Right ventricle myocardium superior (tissue), 1 donor: ENCODE data around the gene SLC28A3. TPM values are rescaled to one million over a fixed set of nuclear protein-coding genes. Genes with fewer than 3 reads are reported as not detected.

ENCODE experiments used
- ATAC-seq: fragments of 200-7000 bp; cut with Tn5 transposase; one replicate; pipeline ENCODE4 v1.9.1; 2020; ENCODE audit warnings: mild to moderate bottlenecking; ENCODE audit not compliant: poor library complexity
- DNase-seq: peaks from one replicate; pipeline ENCODE4 v3.0.0-alpha.2; 2020
- intact Hi-C: fragments of 100-400 bp; cut with DNase I; formaldehyde crosslinking; loops from one replicate; pipeline ENCODE4 v1.11.2; 2022
- total RNA-seq: library from RNA; stranded (reverse); fragmentation: NEBNext Ultra II Directional; extraction: Animal tissue kit (Norgen Biotek cat#: 25700); gene quantifications from one replicate; pipeline ENCODE4 v1.2.1, GENCODE V29; 2021
- donor health status: DM: no; HTN: yes; CAD: no; lungs with severe emphysema.

The SLC28A3 gene
- total RNA-seq, 1 donor from 2014 or later, result 0.24 TPM

DNA sequence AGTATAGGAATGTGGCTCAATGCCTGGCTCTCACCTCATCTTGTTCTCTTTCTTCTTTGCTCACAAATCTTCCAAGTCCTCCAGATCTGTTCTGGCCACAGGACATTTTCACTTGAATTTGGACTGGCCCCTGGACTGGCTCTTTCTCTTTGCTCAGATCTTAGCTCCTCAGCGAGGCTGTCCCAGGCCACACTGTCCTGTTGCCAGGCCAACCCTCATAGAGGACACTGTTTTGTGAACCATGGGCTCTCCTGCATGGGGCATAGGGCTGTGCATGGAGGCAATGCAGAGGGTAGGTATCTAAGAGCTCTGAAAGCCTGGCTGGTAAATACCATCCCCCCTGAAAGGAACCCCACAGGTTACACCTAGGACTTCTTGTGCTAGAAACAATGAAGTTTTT is 13.5 kb upstream of the SLC28A3 start:
- intact Hi-C loops, result no loop called here
- DNase-seq (no peak), ATAC-seq (peak; percentile 73)

DNA sequence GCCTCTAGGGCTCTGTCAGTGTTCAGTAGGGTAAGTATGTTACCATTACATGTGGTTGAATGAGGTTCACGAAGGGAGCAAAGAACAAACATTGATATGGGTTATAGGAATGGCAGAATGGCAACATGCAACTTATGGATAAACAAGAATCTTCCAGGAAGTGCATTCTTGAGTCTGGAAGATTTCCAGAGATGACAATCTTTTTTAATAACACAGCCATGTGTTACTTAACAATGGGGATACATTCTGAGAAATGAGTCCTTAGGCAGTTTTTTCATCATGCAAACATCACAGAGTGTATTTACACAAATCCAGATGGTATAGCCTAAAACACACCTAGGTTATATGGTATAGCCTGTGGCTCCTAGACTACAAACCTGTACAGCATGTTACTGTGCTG is 9.1 kb upstream of the SLC28A3 start:
- intact Hi-C loops, result no loop called here
- ATAC-seq (no peak), DNase-seq (no peak)

DNA sequence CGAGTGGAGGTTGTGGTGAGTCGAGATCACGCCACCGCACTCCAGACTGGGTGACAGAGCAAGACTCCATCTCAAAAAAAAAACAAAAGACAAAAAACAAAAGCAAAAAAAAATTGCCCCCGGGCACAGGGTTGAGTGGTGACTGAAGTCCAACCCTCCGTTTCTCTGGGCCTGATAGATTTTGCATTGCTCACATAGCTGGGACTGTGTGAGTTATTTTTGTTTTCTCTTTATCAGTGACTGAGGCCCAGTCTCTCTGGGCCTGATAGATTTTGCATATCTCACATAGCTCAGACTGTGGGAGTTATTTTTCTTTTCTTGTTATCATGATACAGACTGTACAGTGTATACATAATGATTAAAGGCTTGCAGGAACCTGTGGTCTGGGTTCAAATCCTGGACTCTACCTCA is 2.6 kb upstream of the SLC28A3 start:
- DNase-seq (no peak), ATAC-seq (peak; percentile 77)
- intact Hi-C loops, result no loop called here

DNA sequence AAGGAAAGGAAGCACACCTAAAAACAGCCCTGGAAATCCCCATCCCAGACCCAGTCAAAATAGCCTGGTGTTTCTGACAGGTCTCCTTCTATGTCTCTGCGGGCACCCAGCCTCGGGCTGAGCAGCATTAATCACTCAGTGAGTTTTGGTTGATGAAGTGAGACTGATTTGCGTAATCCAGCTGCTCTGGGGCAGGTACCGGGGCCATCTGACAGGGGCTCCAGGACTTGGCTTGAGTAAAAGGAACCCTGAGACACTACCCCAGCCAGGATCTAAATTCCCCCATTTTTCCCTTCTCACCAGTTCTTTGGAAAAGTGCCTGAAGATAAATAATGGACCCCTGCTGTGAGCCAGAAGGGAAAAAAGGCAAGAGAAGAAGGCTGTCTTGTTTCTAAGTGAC is 596 bp downstream of the SLC28A3 start:
- DNase-seq (peak; percentile 65), ATAC-seq (peak; percentile 80)
- intact Hi-C loops, result no loop called here

DNA sequence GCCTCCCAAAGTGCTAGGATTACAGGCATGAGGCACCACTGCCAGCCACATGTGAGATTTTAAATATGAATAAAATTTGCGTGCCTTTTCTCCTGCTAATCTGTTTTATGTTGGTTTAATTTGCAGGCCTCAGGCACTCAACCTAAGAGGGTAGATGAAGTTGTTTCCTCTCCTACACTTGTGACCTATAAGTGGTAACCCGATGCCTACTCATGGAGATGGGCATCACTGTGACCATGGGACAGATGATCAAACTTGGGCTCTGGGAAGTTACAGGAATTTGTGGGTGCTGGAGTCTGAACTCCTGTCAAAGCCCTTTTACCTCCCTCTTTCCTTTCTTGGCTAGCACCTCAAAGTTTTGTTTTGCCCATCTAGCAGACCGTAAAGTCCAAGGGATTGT is 1.1 kb downstream of the SLC28A3 start:
- ATAC-seq, result peak; percentile 28
- no peak for DNase-seq
- intact Hi-C loops, result no loop called here

DNA sequence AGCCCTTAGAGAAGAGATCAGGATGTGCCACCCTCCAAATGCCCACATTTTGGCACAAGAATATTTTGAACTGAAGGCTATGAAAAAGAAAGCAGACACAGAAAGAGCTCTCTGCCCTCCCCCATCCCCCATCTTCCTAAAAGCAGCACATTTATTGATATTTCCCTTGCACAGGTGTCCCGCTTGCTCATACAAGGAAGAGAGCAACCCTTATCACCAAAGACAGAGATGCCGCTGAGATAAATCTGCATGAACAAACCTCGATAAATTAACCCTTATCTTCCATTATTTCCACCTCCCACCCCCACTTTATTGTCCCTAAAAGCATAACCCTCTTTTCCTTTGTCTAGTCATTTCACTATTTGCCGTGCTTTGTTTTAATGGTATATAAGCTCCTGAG is 1.8 kb downstream of the SLC28A3 start:
- ATAC-seq, result no peak
- DNase-seq, result no peak
- intact Hi-C loops, result no loop called here

DNA sequence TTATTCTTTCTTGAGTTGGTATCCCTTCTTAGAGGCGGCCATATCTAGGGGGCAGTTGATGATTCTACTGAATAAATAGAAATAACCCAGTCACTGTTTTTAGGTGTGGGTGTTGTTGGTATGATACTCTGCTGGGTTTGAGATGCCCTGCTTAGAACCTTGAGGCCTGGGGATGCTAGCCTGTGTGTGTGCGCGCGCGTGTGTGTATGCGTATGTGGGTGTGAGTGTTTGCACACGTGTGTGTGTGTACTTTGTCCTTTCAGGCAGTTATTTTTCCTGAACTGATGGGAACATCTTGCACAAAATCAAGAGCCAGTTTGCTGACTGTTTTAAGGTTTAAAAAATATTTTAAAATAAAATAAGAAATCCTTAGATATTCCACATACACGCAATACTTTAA is 3.3 kb downstream of the SLC28A3 start:
- ATAC-seq (no peak), DNase-seq (no peak)
- intact Hi-C loops, result no loop called here

DNA sequence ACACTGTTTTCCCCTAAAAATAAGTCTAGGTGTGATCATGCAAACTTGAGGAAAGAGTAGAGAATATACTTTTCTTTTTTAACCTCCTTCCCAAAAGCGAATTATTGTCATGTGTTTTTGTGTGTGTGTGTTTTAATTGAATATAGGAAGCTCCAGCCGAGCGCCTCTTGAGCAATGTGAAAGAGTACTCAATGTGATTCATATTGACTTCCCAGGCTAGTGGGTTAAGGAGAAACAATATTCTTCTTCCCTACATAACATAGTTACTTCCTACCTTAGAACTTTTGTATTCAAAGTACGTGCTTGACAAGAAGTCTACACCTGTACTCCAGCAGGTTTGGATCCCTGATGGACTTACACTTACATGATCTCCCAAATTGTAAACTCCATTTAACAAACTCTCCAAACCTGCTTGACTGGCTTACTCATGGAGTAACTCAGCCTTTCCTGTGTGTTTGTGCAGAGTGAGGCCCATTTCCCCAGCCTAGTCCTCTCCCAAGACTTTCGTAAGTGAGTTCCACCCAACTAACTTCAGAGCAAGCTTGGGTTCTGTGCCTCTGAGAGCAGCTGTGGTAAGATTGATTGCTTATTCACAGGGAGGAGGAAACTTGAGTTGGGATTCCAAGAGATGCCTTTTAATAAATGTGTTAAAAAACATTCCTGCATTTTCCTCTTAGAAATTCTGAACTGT is 9.3 kb downstream of the SLC28A3 start:
- intact Hi-C loops, result no loop called here
- DNase-seq, result no peak
- ATAC-seq, result no peak

DNA sequence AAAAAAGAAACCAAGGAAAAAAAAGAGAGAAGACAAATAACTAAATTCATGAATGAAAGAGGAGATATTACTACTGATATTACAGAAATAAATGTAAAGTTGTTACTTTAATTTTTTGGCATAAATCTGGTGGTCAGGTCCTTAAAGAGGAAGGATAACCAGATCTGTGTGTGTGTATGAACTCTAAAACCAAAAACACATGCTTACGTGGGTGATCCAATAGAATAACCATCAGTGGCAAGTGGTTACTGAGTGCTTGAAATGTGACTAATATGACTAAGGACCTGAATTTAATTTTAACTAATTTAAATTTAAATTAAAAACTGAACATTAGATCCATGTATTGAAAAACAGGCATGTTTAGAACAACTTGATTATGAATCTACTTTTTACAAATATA is 10.3 kb downstream of the SLC28A3 start:
- ATAC-seq (no peak), DNase-seq (no peak)
- intact Hi-C loops, result no loop called here

DNA sequence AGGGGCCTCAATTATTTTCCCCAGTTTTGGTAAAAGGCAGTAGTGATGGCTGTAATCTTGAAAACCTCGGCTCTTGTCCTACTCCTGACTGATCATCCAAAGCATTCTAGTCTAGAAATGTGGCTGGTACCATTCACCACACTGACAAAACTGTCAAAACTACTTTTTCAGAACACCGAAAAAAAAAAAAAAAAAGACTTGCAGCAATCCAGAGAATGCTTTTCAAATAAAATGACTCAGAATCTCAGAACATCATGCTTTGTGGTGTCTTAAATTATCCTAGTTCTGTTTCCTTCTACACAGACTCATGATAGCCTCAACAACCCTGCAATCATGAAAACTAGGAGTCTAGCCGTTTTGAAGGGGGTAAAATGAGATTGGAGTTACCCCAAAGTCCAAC is 13.4 kb downstream of the SLC28A3 start:
- no peak for DNase-seq
- intact Hi-C loops, result no loop called here

DNA sequence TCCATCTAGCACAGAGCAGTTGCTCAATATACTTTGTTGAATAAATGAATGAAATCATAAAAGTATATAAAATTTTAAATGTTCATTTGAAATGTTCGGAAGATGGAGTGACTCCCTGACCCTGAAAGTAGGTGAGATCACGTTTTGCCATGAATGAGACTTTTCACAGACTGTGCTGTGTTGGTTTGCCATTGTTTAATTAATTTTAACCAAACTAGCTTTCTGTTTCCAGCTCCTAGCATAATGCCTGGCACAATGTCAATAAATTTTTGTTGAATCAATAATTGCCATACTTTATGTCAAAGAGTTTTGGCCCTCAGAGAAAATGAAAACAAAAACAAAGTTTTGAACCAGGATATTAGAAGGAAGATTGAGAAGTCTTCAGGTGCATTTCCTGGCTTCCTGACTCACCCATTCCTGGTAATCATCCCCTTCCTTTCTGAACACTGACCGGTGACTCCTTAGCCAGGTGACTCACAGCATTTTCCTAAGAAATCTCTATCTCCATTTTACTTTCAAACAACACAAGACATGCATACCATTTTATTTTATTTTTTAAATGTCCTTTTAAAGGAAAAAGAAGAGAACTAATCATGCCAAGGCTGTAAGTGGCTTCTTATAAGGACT is 15.1 kb downstream of the SLC28A3 start:
- no peak for ATAC-seq
- intact Hi-C loops, result no loop called here

More for the DNA sequence above, 13.4 kb downstream of the SLC28A3 start:
- ATAC-seq, result no peak

DNA sequence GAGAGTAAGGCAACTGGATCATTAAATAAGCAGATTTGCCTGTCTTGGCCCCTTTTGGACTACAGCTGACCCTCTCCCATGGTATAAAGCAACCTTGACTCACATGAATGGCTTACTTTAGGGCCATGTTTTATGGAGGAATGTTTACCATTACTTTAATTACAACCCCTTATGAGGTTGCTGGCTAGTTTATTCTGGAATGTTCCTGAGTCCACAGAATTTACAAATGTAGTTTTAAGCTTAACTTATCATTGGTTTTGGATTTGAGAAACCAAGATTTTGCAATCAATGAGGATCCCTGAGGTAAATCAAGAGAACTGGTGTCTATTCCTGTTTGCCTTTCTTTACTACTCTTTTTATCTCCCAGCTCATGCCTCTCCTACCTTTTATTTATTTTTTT is 15.7 kb downstream of the SLC28A3 start:
- intact Hi-C loops, result no loop called here
- ATAC-seq (no peak), DNase-seq (no peak)

More for the DNA sequence above, 15.1 kb downstream of the SLC28A3 start:
- no peak for DNase-seq

DNA sequence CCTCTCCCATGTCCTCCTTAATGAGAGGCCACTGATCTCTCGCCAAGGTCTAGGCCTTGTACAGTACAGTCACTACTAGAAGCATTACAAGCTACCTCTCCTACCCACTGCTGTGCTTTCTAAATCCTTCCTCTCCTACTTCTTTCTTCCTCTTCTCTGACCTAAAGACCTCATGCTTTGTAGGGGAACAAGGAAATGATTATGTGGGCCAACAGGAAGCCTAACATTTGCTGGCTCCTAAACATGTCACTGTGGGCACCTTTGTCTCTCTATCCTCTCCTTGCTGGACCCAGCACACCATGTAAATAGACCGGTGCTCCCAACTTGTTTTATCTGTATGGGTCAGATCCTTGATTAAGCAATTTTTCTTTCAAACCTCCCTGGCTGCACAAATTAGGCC is 16.7 kb downstream of the SLC28A3 start:
- intact Hi-C loops, result no loop called here
- peak; percentile 39 for ATAC-seq
- DNase-seq, result no peak

DNA sequence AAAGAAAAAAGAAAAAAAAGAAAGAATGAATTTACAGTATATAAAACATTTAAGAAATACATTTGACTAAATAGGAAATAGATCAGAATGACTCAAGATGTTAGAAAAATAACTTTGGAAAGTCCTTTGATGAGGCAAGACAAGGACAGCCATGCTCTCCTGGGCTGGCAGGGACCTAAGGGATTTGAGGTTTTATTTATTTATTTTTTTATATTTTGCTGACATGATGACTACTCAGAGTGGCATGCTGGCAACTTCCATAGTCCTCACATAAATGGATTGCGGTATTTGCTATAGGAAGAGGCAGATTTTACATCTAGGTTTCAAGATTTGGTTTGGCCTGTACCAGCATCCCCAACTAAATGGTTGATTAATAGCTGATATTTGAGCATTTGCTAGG is 17.7 kb downstream of the SLC28A3 start:
- no peak for ATAC-seq
- DNase-seq, result no peak
- intact Hi-C loops, result no loop called here

DNA sequence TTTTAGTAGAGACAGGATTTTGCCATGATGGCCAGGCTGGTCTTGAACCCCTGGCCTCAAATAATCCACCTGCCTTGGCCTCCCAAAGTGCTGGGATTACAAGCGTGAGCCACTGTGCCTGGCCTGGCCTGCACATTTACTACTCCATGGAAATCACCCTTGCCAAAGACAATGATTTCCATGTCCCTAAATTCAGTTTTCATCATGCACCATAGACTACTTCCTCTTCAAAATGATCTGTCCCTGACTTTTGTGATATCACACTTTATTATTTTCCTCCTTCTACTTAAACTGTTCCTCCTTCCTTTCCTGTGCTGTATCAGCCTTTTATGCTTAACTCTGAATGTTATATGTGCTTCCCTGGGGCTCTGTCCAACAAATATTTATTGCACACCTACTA is 20.3 kb downstream of the SLC28A3 start:
- ATAC-seq (no peak), DNase-seq (no peak)
- intact Hi-C loops, result no loop called here

DNA sequence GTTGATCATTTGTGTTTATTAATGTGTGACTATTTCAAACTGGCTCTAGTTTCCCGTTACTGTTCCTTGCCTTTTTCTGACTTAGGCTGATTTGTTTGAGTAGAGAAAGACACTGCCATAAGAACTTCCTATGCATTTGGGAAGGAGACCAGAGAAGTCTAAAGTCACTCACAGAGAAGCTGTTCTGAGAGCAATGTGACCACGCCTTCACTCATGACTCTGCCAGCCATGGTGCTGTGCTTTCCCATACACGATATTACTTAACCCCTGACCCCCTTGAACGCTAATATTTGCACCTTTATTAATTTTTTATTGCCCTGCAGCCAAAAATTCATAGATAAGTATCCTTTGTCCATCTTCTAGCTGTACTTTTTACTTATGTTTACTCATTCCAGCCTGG is 20.9 kb downstream of the SLC28A3 start:
- no peak for DNase-seq
- intact Hi-C loops, result loop anchor here (5.0 kb wide), 1 partner anchor 382 kb away; no protein-coding TSS in a partner anchor
- no peak for ATAC-seq

DNA sequence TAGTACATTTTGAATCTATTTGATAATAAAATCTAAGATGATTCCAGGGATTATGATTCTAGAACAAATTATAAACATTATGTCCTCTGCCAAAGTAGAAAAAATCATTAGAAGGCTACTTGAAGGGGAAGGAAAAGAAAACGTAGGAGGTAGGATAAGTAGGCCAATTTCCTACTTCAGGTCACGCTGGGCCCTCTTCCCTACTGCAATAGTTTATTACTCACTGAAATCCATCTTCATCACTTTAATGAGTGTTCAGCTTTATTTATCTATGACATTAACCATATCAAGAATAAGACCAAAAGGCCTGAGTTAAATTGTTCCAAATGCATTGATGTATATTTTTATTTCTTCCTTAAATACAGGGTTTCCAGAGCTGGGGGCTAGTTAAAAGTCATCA is 21.6 kb downstream of the SLC28A3 start:
- DNase-seq (no peak), ATAC-seq (no peak)
- intact Hi-C loops, result loop anchor here (5.0 kb wide), 1 partner anchor 382 kb away; no protein-coding TSS in a partner anchor

DNA sequence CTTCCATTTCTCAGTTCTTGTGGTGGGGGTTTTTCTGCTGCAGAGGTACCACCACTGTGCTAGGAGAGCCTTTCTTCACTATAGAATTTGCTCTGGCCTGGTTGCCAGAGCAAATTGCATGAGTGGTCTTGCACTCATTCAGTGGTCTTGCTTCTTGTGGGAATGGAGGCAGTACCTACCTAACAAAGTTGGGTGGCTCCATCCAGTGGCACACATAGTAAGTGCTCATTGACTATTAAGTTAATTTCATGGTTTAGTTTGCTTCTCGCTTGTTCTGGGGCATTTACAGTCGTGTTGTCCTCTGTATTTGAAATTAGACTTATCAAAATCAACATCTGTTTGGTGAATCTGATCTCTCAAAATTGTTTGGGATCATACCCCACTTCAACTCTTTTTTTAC is 23.0 kb downstream of the SLC28A3 start:
- DNase-seq (no peak), ATAC-seq (no peak)
- intact Hi-C loops, result loop anchor here (5.0 kb wide), 1 partner anchor 380 kb away; no protein-coding TSS in a partner anchor

DNA sequence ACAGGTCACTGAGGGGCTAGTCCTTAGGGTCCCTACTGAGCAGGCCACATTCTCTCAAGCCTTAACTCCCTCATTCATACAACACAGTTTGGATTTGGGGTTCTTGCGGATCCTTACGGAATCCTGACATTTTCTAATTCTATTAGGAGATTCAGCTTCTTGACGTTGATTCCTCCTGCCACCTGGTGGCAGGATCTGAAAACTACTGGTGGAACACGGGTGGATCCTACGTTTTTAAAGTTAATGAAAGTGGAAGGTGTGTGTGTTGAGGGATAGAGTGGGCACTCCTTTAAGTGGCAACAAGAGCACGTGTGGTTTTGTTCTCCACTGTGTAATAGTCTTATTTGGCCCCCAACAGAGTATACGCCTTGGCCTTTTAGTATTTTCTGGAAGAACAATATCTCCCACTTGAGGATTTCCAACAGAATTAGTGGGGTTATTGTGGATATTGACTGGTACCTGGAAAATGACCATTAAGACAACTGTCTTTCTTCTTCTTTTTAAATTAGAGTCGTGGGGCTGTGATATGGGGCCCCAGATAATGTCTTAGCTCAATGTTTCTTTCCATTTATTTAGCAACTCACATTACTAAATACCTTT is 25.2 kb downstream of the SLC28A3 start:
- DNase-seq, result peak; percentile 58
- peak; percentile 74 for ATAC-seq
- intact Hi-C loops, result loop anchor here (5.0 kb wide), 1 partner anchor 378 kb away; no protein-coding TSS in a partner anchor

DNA sequence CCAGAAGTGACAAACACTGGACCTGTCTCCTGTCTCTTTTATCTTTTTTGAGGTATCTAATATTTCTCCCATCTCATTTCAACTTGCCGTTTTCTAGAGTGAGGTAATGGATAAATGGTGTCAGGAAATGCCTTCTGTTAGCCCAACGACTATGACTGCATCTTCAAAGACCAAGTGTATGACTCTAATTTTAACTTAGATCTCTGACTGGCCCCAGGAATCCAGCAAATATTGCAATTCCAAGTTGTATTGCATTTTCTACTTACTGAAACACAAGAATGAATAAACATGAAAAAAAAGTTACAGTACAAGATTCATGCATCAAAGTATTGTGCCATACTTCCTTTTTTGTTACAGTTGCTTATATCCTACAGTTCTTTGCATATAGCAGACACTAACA is 26.3 kb downstream of the SLC28A3 start:
- DNase-seq, result no peak
- intact Hi-C loops, result no loop called here
- ATAC-seq, result no peak
